HG02970 (cell line): Measurements from ENCODE around the gene PBX2.
"Not testable (repeated sequence)": the region's sequence is repeated elsewhere in the genome, so short reads cannot be mapped to it uniquely, and the experiment has no call there.

Experiments used
- ATAC-seq: cut with Tn5 transposase; IDR thresholded peaks from one replicate; pipeline ENCODE4 v1.9.1; 2021; ENCODE audit warnings: mild to moderate bottlenecking, moderate library complexity, moderate number of reproducible peaks; ENCODE audit not compliant: unreplicated experiment, low FRiP score

PBX2 gene

GRCh38 chr6:32151863-32152768 lies 37.9 kb downstream of the PBX2 start, which contains the start of gene PRRT1:
PRRT1 (minus strand) TSS chr6:32151939; CDS start chr6:32151827, 112 bp downstream.
- no peak for ATAC-seq

DNA sequence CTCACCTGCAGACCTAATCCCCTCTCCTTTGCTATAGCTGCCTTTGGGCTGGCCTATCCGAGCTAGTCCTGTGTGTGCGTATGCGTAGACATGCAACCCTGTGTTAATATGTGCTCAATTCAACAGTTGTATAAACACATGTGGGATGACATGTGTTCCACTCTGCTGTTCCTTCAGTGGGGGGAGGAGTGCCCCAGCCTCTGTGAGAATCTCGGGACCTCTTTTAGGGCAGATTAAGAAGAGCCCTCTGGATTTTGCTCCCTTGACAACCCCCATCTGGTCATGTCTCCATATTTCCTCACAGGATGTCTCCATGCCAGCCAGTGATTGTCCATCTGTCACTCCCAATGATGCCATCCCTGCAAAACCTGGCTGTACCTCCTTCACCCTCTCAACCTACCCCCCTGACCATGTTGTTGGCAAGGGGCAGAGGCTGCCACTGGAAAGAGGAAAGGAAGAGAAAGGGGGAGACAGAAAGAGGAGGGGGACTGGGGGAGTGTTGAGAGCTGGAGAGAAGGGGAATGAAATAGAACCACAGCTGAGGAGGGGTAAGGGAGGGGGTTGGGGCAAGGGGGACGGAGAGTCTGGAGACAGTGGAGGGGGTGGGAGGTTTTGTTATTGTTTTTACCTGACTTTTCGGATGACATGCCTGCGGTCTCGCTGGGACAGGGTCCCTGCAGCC lies 38.7 kb downstream of the PBX2 start:
- no peak for ATAC-seq

GRCh38 chr6:32149932-32150870 lies 39.8 kb downstream of the PBX2 start:
- ATAC-seq: no peak

DNA sequence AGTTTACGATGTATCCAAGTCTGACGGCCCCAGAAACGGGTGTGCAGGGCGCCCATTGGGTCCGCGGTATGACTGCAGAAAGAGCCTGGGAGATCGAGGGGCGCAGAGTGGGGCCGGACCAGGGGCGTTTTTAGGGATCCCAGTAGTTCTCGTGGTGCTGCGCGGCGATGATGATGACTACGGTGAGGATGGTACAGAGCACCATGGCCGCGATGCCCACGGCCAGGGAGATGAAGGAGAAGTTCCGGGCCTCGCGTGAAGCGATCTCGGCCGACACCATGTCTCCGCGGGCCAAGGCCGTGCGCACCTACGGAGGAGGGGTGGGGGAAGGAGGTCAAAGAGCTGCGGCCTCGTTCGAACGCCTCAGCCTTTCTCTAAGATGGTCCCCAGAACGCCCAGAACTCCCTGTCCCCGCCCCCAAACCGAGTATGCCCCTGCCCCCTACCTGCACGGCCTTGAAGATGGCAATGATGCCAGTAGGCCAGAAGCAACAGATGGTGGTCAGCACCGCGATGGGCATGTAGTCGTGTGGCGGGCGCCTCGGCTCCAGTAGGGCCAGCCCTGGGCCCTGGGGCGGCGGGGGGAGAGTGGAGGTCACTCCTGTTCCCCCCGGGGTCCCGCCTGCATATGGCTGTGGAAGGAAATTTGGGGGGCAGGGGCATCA lies 40.8 kb downstream of the PBX2 start:
- ATAC-seq: no peak

DNA sequence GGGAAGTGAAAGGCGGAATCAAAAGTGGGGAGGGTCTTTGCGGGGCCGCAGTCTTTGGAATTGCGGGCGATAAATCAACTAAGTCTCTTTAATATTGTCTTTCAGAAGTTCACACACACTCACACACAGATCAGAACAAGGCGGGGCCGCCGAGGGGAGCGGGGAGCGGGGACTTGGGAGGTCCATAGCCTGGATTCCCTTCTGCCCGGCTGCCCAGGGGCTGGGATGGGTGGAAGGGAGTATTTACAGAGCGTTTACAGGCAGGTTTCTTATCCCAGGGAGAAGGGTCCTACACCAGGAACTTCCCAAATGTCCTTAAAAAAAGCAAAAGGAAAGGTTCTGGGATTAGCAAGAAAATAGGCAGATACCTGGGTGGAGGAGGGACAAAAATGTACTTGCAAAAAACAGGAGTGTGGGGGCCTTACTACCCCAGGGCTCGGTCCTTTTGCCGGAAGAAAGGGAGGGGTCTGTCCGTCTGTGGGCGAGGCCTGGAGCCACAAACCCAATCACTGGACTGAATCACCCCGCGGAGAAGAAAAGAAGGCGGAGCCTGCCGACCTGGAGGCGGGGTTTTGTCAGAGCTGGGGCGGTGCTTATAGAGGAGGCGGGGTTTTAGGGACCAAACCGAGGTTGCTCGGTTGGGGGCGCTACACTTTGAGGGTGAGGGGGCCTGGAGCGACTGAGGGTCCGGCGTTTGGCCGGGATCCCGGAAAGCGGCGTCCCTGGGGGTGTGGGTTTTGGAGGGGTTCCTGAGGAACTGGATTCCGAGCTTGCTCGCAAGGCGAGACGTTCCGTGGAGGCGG lies 41.5 kb downstream of the PBX2 start:
- no peak for ATAC-seq

- ATAC-seq: no peak
Measured at GRCh38 chr6:32147401-32148132, 42.4 kb downstream of the PBX2 start.

DNA sequence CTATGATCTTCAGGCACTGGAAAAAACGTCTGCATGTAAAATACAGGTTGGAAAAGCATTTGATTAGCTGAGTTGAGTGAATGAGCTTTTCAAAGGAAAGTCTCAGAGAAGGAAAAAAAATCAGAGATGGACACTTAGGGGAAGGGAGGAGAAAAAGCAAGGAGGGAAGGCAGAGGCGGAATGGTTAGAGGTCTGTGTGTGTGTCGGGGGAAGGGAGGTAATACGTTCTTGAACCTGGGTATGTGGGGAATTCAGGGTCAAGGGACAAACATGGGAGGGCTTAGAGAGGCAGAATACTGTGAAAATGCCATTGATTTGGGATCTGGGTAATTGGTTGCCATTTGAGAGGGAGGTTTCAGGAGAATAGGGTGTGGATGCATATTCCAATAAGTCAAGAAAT lies 43.3 kb downstream of the PBX2 start:
- no peak for ATAC-seq

- no peak for ATAC-seq
Measured at GRCh38 chr6:32146287-32146686, 43.7 kb downstream of the PBX2 start.

- ATAC-seq: not testable (repeated sequence)
Measured at GRCh38 chr6:32144238-32144637, 45.8 kb downstream of the PBX2 start.

DNA sequence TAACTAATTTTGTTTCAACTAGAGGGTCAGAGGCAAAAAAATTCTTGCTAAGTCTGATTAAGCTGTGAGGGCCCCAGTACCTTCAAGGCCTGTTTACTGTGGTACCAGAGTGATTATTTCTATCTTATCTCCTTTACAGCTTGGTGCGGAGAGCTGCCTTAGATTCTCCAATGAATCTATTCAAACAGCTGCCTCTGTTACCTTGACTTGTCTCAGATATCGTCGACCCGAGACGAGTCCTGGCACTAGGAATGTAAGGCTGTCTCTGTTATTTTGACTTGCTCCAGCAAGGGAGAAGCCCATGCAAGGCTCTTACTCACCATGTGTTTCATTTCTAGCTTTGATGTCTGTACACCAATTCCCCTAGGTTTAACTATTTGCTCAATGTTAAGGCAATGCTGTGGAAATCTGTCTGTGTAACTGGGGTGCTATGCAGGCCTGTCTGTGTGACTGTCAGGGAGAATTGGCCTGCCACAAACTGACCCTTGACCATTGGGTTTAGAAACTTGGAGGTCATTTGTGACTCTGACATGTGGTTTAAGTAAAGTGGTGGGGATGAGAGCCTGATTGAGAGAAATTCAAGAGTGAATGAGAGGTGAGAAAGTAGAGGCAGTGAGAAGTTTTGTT lies 49.5 kb downstream of the PBX2 start:
- no peak for ATAC-seq

DNA sequence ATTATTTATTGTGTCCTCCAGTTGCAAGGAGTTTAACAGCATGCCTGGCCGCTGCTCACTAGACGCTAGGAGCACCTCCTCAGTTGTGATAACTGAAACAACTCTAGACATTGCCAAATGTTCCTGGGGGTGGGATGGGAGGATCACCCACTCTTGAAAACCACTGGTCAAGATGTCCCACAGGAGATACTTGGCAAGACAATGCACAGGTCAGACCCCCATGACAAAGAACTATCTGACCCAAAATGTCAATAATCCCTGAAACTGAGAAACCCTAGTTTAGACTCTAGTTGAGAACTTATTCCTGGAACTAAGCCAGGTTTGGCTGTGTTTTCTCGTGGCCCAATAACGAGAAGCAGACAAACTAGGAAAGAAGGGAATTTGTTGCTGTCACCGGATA lies 50.4 kb downstream of the PBX2 start:
- ATAC-seq: no peak

DNA sequence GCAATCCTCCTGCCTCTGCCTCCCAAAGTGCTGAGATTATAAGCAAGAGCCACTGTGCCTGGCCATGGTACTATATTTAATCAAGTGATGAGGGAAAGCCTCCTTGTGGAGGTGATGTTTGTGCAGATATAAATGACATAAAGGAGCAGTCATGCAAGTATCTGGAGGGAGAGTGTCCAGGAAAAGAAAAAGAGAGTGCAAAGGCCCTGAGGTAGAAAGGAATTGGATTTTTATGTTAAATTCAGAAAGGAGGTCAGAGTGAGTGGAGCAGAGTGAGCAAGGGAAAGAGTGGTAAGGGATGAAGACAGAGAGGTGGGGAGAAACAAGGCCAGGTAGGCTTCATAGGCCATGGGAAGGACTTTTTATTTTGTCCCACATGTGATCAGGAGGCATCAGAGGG lies 52.5 kb downstream of the PBX2 start:
- no peak for ATAC-seq
